DMS 273 (cell line): ENCODE data around the gene SYTL3.
A peak's percentile ranks its signal among the peaks of the same experiment; 100 is the strongest.

Experiments used
- DNase-seq: peaks from one replicate; lab custom pipeline; 2025; ENCODE audit not compliant: unreplicated experiment; lab: John Stamatoyannopoulos, UW

The SYTL3 gene

GRCh38 chr6:158756977-158757752 lies 107.3 kb downstream of the SYTL3 start:
- no peak for DNase-seq

GRCh38 chr6:158757753-158758090 lies 107.9 kb downstream of the SYTL3 start:
- DNase-seq = peak; percentile 31

GRCh38 chr6:158758451-158758860 lies 108.6 kb downstream of the SYTL3 start:
- DNase-seq = peak; percentile 99

- DNase-seq = peak; percentile 83
These were observed 109.2 kb downstream of the SYTL3 start for GRCh38 chr6:158758941-158759479.

GRCh38 chr6:158759966-158760617 lies 110.2 kb downstream of the SYTL3 start:
- no peak for DNase-seq

GRCh38 chr6:158760618-158761250 lies 110.9 kb downstream of the SYTL3 start:
- no peak for DNase-seq

GRCh38 chr6:158761746-158762145 lies 111.9 kb downstream of the SYTL3 start:
- no peak for DNase-seq

GRCh38 chr6:158762787-158763433 lies 113.1 kb downstream of the SYTL3 start:
- DNase-seq = no peak

- no peak for DNase-seq
These were observed 113.8 kb downstream of the SYTL3 start for GRCh38 chr6:158763434-158764182.

GRCh38 chr6:158764183-158764849 lies 114.5 kb downstream of the SYTL3 start:
- no peak for DNase-seq

- no peak for DNase-seq
These were observed 115.1 kb downstream of the SYTL3 start for GRCh38 chr6:158764926-158765325.

- DNase-seq = peak; percentile 59
These were observed 115.7 kb downstream of the SYTL3 start for GRCh38 chr6:158765499-158766068.

- DNase-seq = peak; percentile 47
These were observed 117.0 kb downstream of the SYTL3 start for GRCh38 chr6:158766621-158767455.

- no peak for DNase-seq
These were observed 117.9 kb downstream of the SYTL3 start for GRCh38 chr6:158767709-158768108.

GRCh38 chr6:158768436-158768835 lies 118.6 kb downstream of the SYTL3 start:
- no peak for DNase-seq

GRCh38 chr6:158769234-158769770 lies 119.4 kb downstream of the SYTL3 start:
- peak; percentile 86 for DNase-seq

GRCh38 chr6:158769771-158770432 lies 120.0 kb downstream of the SYTL3 start:
- DNase-seq = peak; percentile 95
